ENCODE results near the gene FGF1.

- no peak for TF ChIP-seq CTCF (IDR thresholded peaks at IDR 0.05)
- no peak for TF ChIP-seq EZH2phosphoT487 (IDR thresholded peaks at IDR 0.05)
Measured at GRCh38 chr5:142670804-142671203, 15.1 kb downstream of the FGF1 start.
